GM18508 (cell line): Measurements from ENCODE around the gene ZNRF2.

Experiments
- ATAC-seq: cut with Tn5 transposase; IDR thresholded peaks from one replicate; pipeline ENCODE4 v1.9.1; 2021; ENCODE audit warnings: moderate number of reproducible peaks; ENCODE audit not compliant: insufficient read depth, unreplicated experiment

The ZNRF2 gene

GRCh38 chr7:30313348-30313747, 29.0 kb downstream of the ZNRF2 start:
- no peak for ATAC-seq

GRCh38 chr7:30313793-30314192, 29.4 kb downstream of the ZNRF2 start:
- ATAC-seq = no peak

GRCh38 chr7:30315589-30315988, 31.2 kb downstream of the ZNRF2 start:
- no peak for ATAC-seq

- ATAC-seq = no peak
Measured at GRCh38 chr7:30320392-30320791, 36.0 kb downstream of the ZNRF2 start.

- no peak for ATAC-seq
Measured at GRCh38 chr7:30321089-30321881, 36.9 kb downstream of the ZNRF2 start.

- ATAC-seq = no peak
Measured at GRCh38 chr7:30321882-30322192, 37.4 kb downstream of the ZNRF2 start.

GRCh38 chr7:30322271-30323005, 38.0 kb downstream of the ZNRF2 start:
- peak; percentile 64 for ATAC-seq

- ATAC-seq = peak; percentile 39
Measured at GRCh38 chr7:30323006-30323355, 38.6 kb downstream of the ZNRF2 start.

GRCh38 chr7:30327813-30328212, 43.4 kb downstream of the ZNRF2 start:
- no peak for ATAC-seq

GRCh38 chr7:30328381-30328780, 44.0 kb downstream of the ZNRF2 start:
- ATAC-seq = no peak

- no peak for ATAC-seq
Measured at GRCh38 chr7:30329716-30330115, 45.3 kb downstream of the ZNRF2 start.

- peak; percentile 92 for ATAC-seq
Measured at GRCh38 chr7:30330134-30331111, 46.0 kb downstream of the ZNRF2 start.

GRCh38 chr7:30331338-30331737, 46.9 kb downstream of the ZNRF2 start:
- ATAC-seq = no peak

- ATAC-seq = no peak
Measured at GRCh38 chr7:30332549-30332948, 48.2 kb downstream of the ZNRF2 start.

GRCh38 chr7:30335763-30336487, 51.5 kb downstream of the ZNRF2 start:
- ATAC-seq = no peak

- ATAC-seq = no peak
Measured at GRCh38 chr7:30344513-30344912, 60.1 kb downstream of the ZNRF2 start.

- no peak for ATAC-seq
Measured at GRCh38 chr7:30347226-30348082, 63.1 kb downstream of the ZNRF2 start.

GRCh38 chr7:30348083-30348560, 63.7 kb downstream of the ZNRF2 start:
- ATAC-seq = peak; percentile 55

- no peak for ATAC-seq
Measured at GRCh38 chr7:30349170-30349569, 64.8 kb downstream of the ZNRF2 start.
